ENCODE results near the gene MMP19.
A peak's percentile ranks its signal among the peaks of the same experiment; 100 is the strongest.

MMP19 gene

DNA sequence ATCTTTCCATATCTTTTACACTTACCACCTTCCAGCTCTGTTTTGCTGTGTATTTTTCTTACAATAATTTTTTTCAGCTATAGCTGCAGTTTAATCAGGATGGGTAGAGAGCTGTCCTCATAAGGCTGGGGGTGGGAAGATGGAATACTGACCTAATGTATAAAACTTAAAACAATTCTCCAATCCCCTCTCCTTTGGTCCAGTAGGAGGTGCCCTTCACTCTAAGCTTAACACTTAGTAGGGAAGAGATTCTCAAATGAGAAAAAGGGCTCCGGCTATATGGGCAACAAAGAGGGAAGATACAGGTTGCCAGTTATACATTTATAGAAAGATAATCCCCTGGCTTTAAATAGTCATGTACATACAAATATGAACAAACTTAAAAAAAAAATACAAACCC, 22.1 kb downstream of the MMP19 start:
- TF ChIP-seq, protein P1, sequence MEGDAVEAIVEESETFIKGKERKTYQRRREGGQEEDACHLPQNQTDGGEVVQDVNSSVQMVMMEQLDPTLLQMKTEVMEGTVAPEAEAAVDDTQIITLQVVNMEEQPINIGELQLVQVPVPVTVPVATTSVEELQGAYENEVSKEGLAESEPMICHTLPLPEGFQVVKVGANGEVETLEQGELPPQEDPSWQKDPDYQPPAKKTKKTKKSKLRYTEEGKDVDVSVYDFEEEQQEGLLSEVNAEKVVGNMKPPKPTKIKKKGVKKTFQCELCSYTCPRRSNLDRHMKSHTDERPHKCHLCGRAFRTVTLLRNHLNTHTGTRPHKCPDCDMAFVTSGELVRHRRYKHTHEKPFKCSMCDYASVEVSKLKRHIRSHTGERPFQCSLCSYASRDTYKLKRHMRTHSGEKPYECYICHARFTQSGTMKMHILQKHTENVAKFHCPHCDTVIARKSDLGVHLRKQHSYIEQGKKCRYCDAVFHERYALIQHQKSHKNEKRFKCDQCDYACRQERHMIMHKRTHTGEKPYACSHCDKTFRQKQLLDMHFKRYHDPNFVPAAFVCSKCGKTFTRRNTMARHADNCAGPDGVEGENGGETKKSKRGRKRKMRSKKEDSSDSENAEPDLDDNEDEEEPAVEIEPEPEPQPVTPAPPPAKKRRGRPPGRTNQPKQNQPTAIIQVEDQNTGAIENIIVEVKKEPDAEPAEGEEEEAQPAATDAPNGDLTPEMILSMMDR (conservative IDR thresholded peaks at IDR 0.05; ENCODE audit: low read length): peak; percentile 36
- H3K4me3 ChIP-seq (ENCODE audit: low read length): no peak overlapping the region
- DNase-seq (ENCODE audit: low read depth): no peak

- DNase-seq (ENCODE audit: low read depth): peak; percentile 68
- TF ChIP-seq, protein P1 (conservative IDR thresholded peaks at IDR 0.05; ENCODE audit: low read length): no peak
- H3K4me3 ChIP-seq (ENCODE audit: low read length): peak overlapping the region; percentile 89
These were observed 23.9 kb downstream of the MMP19 start for GRCh38 chr12:55818886-55819285.

DNA sequence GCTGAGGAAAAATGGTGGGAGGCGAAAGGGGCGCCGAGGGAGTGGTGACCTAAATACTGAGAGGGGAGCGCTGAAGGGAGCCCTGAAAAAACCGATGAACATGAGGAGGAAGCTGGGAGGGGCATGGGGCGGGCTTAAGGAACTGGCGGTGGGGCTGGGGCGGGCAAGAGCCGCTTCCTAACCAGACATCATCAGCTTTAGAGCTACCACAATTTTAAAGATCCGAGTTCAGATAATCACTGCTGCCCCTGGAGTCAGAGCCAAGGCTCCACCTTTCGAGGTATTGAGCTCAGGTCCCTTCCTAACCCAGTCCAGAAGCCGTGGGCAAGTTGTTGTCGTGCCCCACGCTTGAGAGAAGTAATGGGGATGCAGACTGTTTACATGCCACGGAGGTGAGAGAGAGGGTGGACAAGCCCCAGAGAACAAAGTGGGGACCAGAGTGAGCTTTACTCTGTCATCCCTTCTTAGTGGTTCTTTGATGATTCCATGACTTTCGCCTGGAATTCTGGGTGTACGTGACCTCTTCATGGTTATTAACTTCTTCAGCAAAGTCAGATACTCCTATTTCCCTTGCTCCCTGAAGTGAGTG, 24.5 kb downstream of the MMP19 start:
- TF ChIP-seq, protein P1 (conservative IDR thresholded peaks at IDR 0.05; ENCODE audit: low read length): no peak
- no peak for DNase-seq (ENCODE audit: low read depth)
- peak overlapping the region; percentile 89 for H3K4me3 ChIP-seq (ENCODE audit: low read length)

DNA sequence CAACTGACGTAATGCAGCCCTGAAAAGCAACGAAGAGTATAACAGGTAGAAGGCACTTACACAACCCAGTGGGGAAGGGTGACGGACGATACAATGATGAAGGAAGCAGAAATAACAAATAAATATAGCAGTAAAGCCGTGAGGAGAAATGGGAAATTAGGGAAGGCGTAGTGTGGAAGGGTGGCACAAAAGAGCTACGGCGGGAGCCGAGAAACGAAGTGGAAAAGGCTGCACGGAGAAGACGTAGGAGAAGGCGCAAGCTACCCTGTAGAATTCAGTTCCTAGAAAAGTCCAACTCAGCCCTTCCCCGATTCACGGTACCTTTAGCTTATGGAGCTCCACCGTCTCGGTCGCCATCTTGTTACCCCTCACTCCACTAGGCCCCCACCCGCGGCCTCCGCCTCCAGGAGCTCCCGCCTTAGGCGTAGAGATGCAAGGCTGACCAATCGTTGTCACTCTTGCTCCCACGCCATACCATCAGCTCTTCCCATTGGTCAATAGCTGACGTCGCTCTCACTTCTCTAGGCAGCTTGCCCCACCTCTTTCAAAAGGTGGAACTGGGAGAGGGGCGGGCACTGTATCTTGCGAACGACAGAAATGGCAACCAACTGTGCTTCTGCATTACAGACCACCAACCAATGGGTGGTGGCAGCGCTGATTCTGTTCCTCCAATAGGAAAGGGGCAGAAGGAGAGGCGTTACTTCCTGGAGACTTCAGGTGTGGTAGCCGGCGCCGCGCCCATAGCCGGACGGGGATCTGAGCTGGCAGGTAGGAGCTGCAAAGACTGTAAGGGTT, 25.2 kb downstream of the MMP19 start, which contains the start of the genes ORMDL2 and SARNP:
Gene ORMDL2 (plus strand): TSS at position 697 of the 795 bp plus-strand sequence. CDS start 959 bp downstream, outside the sequence.
Gene SARNP (minus strand): TSS at position 380 of the 795 bp plus-strand sequence. CDS start 23 bp downstream, at position 357.
- peak; percentile 100 for DNase-seq (ENCODE audit: low read depth)
- peak within 1 kb of the TSS; percentile 89 for H3K4me3 ChIP-seq (ENCODE audit: low read length)
- TF ChIP-seq, protein P1 (conservative IDR thresholded peaks at IDR 0.05; ENCODE audit: low read length): no peak

- H3K4me3 ChIP-seq (ENCODE audit: low read length): peak overlapping the region; percentile 82
- DNase-seq (ENCODE audit: low read depth): no peak
- TF ChIP-seq, protein P1 (conservative IDR thresholded peaks at IDR 0.05; ENCODE audit: low read length): no peak
These were observed 25.8 kb downstream of the MMP19 start for GRCh38 chr12:55816881-55817344.

DNA sequence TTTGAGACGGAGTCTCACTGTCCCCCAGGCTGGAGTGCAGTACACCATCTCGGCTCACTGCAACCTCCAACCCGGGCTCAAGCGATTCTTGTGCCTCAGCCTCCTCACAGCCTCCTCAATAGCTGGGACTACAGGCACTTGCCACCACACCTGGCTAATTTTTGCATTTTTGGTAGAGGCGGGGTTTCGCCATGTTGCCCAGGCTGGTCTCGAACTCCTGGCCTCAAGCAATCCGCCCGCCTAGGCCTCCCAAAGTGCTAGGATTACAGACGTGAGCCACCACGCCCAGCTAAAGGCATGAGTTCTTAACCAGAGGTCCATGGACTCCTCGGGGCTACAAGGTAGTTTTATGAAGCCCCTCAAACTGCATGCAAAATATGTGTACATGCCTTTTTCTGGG, 27.3 kb downstream of the MMP19 start:
- H3K4me3 ChIP-seq (ENCODE audit: low read length): peak overlapping the region; percentile 21
- TF ChIP-seq, protein P1 (conservative IDR thresholded peaks at IDR 0.05; ENCODE audit: low read length): no peak
- DNase-seq (ENCODE audit: low read depth): no peak
